Stomach (tissue), 4 donors: ENCODE data around the gene SEPTIN1.

Experiments used
- CTCF ChIP-seq, 7 experiments: fragments of 450-650 bp in 4 of 7; fragments of 200-600 bp in 3 of 7; sonication (generic) in 3 of 7; IDR thresholded peaks; one replicate each; pipeline ENCODE4 v1.5.1; 2016 to 2019; ENCODE audit warnings: antibody characterized with exemption in 7 of 7, control low read depth in 2 of 7, mild to moderate bottlenecking in 1 of 7
- EP300 ChIP-seq: sonication (generic); formaldehyde crosslinking; IDR thresholded peaks from one replicate; pipeline ENCODE4 v1.6.1; 2017; ENCODE audit warnings: antibody characterized with exemption
- POLR2A ChIP-seq, 4 donors: fragments of 450-650 bp; IDR thresholded peaks; one replicate each; pipeline ENCODE4 v1.6.1; 2016; ENCODE audit warnings: antibody characterized with exemption in 4 of 4, control low read depth in 2 of 4, mild to moderate bottlenecking in 1 of 4, moderate library complexity in 1 of 4
- POLR2AphosphoS5 ChIP-seq, 3 donors: sonication (generic); formaldehyde crosslinking; IDR thresholded peaks; one replicate each; pipeline ENCODE4 v1.6.1; 2016; ENCODE audit warnings: antibody characterized with exemption in 3 of 3

DNA sequence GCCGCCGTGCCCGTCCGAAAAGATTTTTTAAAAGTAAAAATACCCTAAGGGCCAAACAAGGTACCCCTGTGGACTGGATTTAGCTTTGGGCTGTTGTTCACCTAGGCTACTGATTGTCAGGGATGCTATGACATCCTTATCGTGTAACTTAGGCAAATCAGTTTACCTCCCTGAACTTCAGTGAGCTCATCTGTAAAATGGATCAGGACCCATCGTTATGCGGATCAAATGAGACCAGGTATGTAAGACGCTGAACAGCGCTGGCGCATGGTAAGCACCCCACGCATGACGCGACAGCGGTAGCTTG lies 24.4 kb upstream of the SEPTIN1 start:
- TF ChIP-seq CTCF (IDR thresholded peaks at IDR 0.05) (no peak), EP300 (no peak), POLR2AphosphoS5 (IDR thresholded peaks at IDR 0.05) (no peak), POLR2A (IDR thresholded peaks at IDR 0.05) (no peak)
